IMR-90 (cell line): Measurements from ENCODE around the gene GAL3ST1. TPM values are rescaled to one million over a fixed set of nuclear protein-coding genes. Genes with fewer than 3 reads are reported as not detected.

ENCODE experiments used
- ATAC-seq: fragments of 200-7000 bp; cut with Tn5 transposase; 2 replicates; pipeline ENCODE4 v1.9.1; 2020; ENCODE audit warnings: low read depth, mild to moderate bottlenecking, moderate library complexity
- BruUV-seq: library from RNA; stranded (reverse); fragments of 400-500 nt; replicated peaks from 2 replicates; lab custom pipeline; 2021; lab: Mats Ljungman, UMichigan
- CTCF ChIA-PET: fragments of 300-600 bp; formaldehyde crosslinking; extraction: SDS; loops from one replicate; lab custom pipeline; 2021; ENCODE audit warnings: antibody characterized with exemption; lab: Yijun Ruan, JAX
- POLR2A ChIA-PET: fragments of 300-600 bp; sonication (Branson Sonifier 250); formaldehyde crosslinking; loops from one replicate; lab custom pipeline; 2022; ENCODE audit warnings: antibody characterized with exemption; ENCODE audit not compliant: unreplicated experiment; lab: Charles Lee
- DNase-seq: peaks from one replicate; pipeline ENCODE4 v3.0.0; 2013
- H2AFZ ChIP-seq: replicated peaks from 2 replicates; pipeline ENCODE3; 2013; ENCODE audit warnings: low read length, mild to moderate bottlenecking; ENCODE audit not compliant: poor library complexity
- H2AK5ac ChIP-seq: 2 replicates; pipeline ENCODE4 v1.6.1; 2013; ENCODE audit warnings: low read depth, low read length, inconsistent platforms
- H2AK9ac ChIP-seq: replicated peaks from 2 replicates; pipeline ENCODE3; 2013; ENCODE audit warnings: mild to moderate bottlenecking, low read depth, low read length, moderate library complexity; ENCODE audit not compliant: poor library complexity
- H2BK120ac ChIP-seq: 2 replicates; pipeline ENCODE4 v1.6.1; 2013; ENCODE audit warnings: low read depth, low read length, inconsistent platforms
- H2BK15ac ChIP-seq: 3 replicates; pipeline ENCODE4 v1.6.1; 2013; ENCODE audit warnings: low read depth, low read length, inconsistent platforms
- H2BK20ac ChIP-seq: 2 replicates; pipeline ENCODE4 v1.6.1; 2013; ENCODE audit warnings: low read depth, mild to moderate bottlenecking, inconsistent platforms, low read length, moderate library complexity
- H2BK5ac ChIP-seq: 2 replicates; pipeline ENCODE4 v1.6.1; 2013; ENCODE audit warnings: mild to moderate bottlenecking, low read depth, low read length, inconsistent platforms; ENCODE audit not compliant: poor library complexity, severe bottlenecking
- H3K14ac ChIP-seq: replicated peaks from 2 replicates; pipeline ENCODE4 v1.6.1; 2013; ENCODE audit warnings: low read depth, low read length, inconsistent platforms
- H3K18ac ChIP-seq: 2 replicates; pipeline ENCODE4 v1.6.1; 2013; ENCODE audit warnings: low read depth, low read length, control low read depth
- H3K23ac ChIP-seq: 2 replicates; pipeline ENCODE4 v1.6.1; 2013; ENCODE audit warnings: low read depth, low read length, inconsistent platforms
- H3K27ac ChIP-seq: 2 replicates; pipeline ENCODE4 v1.5.1; 2013; ENCODE audit warnings: mild to moderate bottlenecking, control low read depth, low read length; ENCODE audit not compliant: insufficient read depth
- H3K27me3 ChIP-seq: 2 replicates; pipeline ENCODE4 v1.6.1; 2013; ENCODE audit warnings: low read length; ENCODE audit not compliant: control insufficient read depth, insufficient read depth
- H3K36me3 ChIP-seq: 2 replicates; pipeline ENCODE4 v1.6.1; 2013; ENCODE audit warnings: low read length, mixed read lengths; ENCODE audit not compliant: control insufficient read depth, insufficient read depth
- H3K4ac ChIP-seq: 2 replicates; pipeline ENCODE4 v1.6.1; 2013; ENCODE audit warnings: low read depth, low read length, inconsistent platforms
- H3K4me1 ChIP-seq: 2 replicates; pipeline ENCODE4 v1.6.1; 2013; ENCODE audit warnings: low read length, mixed read lengths; ENCODE audit not compliant: control insufficient read depth, insufficient read depth
- H3K4me2 ChIP-seq: 2 replicates; pipeline ENCODE4 v1.6.1; 2013; ENCODE audit warnings: low read depth, mild to moderate bottlenecking, control low read depth, low read length, moderate library complexity
- H3K4me3 ChIP-seq: 2 replicates; pipeline ENCODE4 v1.5.1; 2013; ENCODE audit warnings: low read depth, mild to moderate bottlenecking, control low read depth, low read length, moderate library complexity; ENCODE audit not compliant: insufficient read depth
- H3K56ac ChIP-seq: 2 replicates; pipeline ENCODE4 v1.6.1; 2013; ENCODE audit warnings: low read length, inconsistent platforms; ENCODE audit not compliant: insufficient read depth; ENCODE audit errors: extremely low read depth
- H3K79me1 ChIP-seq, 2 experiments: 2 replicates each; pipeline ENCODE4 v1.6.1; 2013; ENCODE audit warnings: low read length in 2 of 2, inconsistent platforms in 1 of 2, low read depth in 1 of 2
- H3K9ac ChIP-seq: 2 replicates; pipeline ENCODE4 v1.6.1; 2013; ENCODE audit warnings: low read depth, low read length, control low read depth
- H3K9me1 ChIP-seq: 2 replicates; pipeline ENCODE4 v1.6.1; 2013; ENCODE audit warnings: low read length, inconsistent platforms; ENCODE audit not compliant: insufficient read depth
- H3K9me3 ChIP-seq: 2 replicates; pipeline ENCODE4 v1.6.1; 2013; ENCODE audit warnings: low read length; ENCODE audit not compliant: control insufficient read depth, insufficient read depth
- H4K20me1 ChIP-seq: 2 replicates; pipeline ENCODE4 v1.6.1; 2013; ENCODE audit warnings: low read length, inconsistent platforms; ENCODE audit not compliant: insufficient read depth
- H4K5ac ChIP-seq: 2 replicates; pipeline ENCODE4 v1.6.1; 2013; ENCODE audit warnings: mild to moderate bottlenecking, low read depth, low read length, control low read depth
- H4K8ac ChIP-seq, 2 experiments: 2 replicates each; pipeline ENCODE4 v1.6.1; 2013; ENCODE audit warnings: low read depth in 2 of 2, low read length in 2 of 2, control low read depth in 1 of 2, inconsistent platforms in 1 of 2
- H4K91ac ChIP-seq: 2 replicates; pipeline ENCODE4 v1.6.1; 2013; ENCODE audit warnings: low read depth, low read length, inconsistent platforms; ENCODE audit not compliant: insufficient read depth
- MAFK ChIP-seq: IDR thresholded peaks from 2 replicates; pipeline ENCODE4 v1.6.1; 2012; ENCODE audit warnings: low read depth, low read length, improper control_type of control experiment
- RFX5 ChIP-seq: IDR thresholded peaks from 2 replicates; pipeline ENCODE4 v1.8.0; 2012; ENCODE audit warnings: low read depth, mild to moderate bottlenecking, low read length, moderate library complexity
- WGBS, 2 experiments: methylation state at CpG; one replicate each; pipeline versions ENCODE4 v1.1.5 to v1.1.7; 2013; ENCODE audit warnings: missing lambda C conversion rate in 2 of 2; ENCODE audit not compliant: insufficient read length in 1 of 2; ENCODE audit errors: extremely low coverage in 2 of 2; 5-methylcytosine and 5-hydroxymethylcytosine counted together
- dilution Hi-C: fragments of 300-500 bp; cut with HindIII; formaldehyde crosslinking; loops from one replicate; pipeline ENCODE4 v1.14.3; 2018; ENCODE audit warnings: low sequenced_read_pairs; ENCODE audit not compliant: unreplicated experiment
- in situ Hi-C: fragments of 300-500 bp; cut with MboI; formaldehyde crosslinking; loops from 3 replicates; pipeline ENCODE4 v1.14.3; 2019; ENCODE audit warnings: low sequenced_read_pairs, inconsistent platforms, mixed read lengths
- intact Hi-C: fragments of 100-400 bp; cut with micrococcal nuclease; formaldehyde crosslinking; loops from 2 replicates; pipeline ENCODE4 v1.10.0; 2022
- polyA plus RNA-seq, 3 experiments: library from polyadenylated mRNA; depleted of rRNA; stranded (reverse); fragments of >200 nt; gene quantifications; 2 replicates each; pipeline ENCODE4 v1.2.3, GENCODE V29; 2012; ENCODE audit warnings: low replicate concordance in 1 of 3
- total RNA-seq: library from RNA; depleted of rRNA; stranded (reverse); fragments of >200 nt; gene quantifications from 2 replicates; pipeline ENCODE4 v1.2.3, GENCODE V29; 2012

Gene GAL3ST1
- total and polyA plus RNA-seq, 2 of the 4 experiments (the other 2 are of a cell fraction) = not detected

GRCh38 chr22:30615543-30615954, 41.1 kb upstream of the GAL3ST1 start:
- DNase-seq (no peak), ATAC-seq (no peak)
- TF ChIP-seq RFX5 (no peak), MAFK (peak; percentile 100)
- no peaks in the 10 kb centered on the region for H3K27me3 ChIP-seq
- H2BK20ac ChIP-seq = no peak overlapping the region
- no peaks in the 10 kb centered on the region for H4K20me1 ChIP-seq
- H2AK5ac ChIP-seq = no peak overlapping the region
- H2AFZ ChIP-seq = no peak overlapping the region
- H3K23ac ChIP-seq = no peak overlapping the region
- no peaks in the 10 kb centered on the region for H3K4me1 ChIP-seq
- H3K79me1 ChIP-seq = no peaks in the 10 kb centered on the region
- dilution Hi-C loops (no loop called here), in situ Hi-C loops (loop anchor here (10.0 kb wide), 1 partner anchor 289 kb away; no protein-coding TSS in a partner anchor), intact Hi-C loops (no loop called here)
- H3K4me2 ChIP-seq = no peak overlapping the region
- no peaks in the 10 kb centered on the region for H3K9me1 ChIP-seq
- 80% methylated on average over 2 of the region's 7 CpGs; no CpG with 5 or more reads in 1 of the 2 experiments for WGBS, 2 experiments
- no TSS peak for BruUV-seq
- POLR2A ChIA-PET = no interaction called here
- no peaks in the 10 kb centered on the region for H3K9me3 ChIP-seq
- H2BK5ac ChIP-seq = no peak overlapping the region
- H4K91ac ChIP-seq = no peak overlapping the region
- no peak overlapping the region for H3K14ac ChIP-seq
- no peak overlapping the region for H2BK15ac ChIP-seq
- H3K4me3 ChIP-seq = no peak overlapping the region
- no peak overlapping the region for H3K4ac ChIP-seq
- H3K18ac ChIP-seq = no peak overlapping the region
- CTCF ChIA-PET = interaction anchor here (1.2 kb wide), 1 partner anchor 140 kb away, joined by 4 read pairs; no protein-coding TSS in a partner anchor
- H2AK9ac ChIP-seq = peak overlapping the region; percentile 55
- H3K9ac ChIP-seq = no peak overlapping the region
- no peak overlapping the region for H2BK120ac ChIP-seq
- H4K8ac ChIP-seq = no peak overlapping the region
- no peak overlapping the region for H3K56ac ChIP-seq
- H4K5ac ChIP-seq = no peak overlapping the region
- H3K27ac ChIP-seq = no peak overlapping the region
- no peaks in the 10 kb centered on the region for H3K36me3 ChIP-seq
